HG02943 (cell line): ENCODE results near the gene HDAC8.

Experiments used
- ATAC-seq: cut with Tn5 transposase; IDR thresholded peaks from one replicate; pipeline ENCODE4 v1.9.1; 2021; ENCODE audit warnings: mild to moderate bottlenecking, low read depth, moderate library complexity; ENCODE audit not compliant: unreplicated experiment

The HDAC8 gene

GRCh38 chrX:72304877-72305276, 267.8 kb downstream of the HDAC8 start:
- ATAC-seq = no peak

GRCh38 chrX:72301781-72302180, 270.9 kb downstream of the HDAC8 start:
- ATAC-seq = no peak

DNA sequence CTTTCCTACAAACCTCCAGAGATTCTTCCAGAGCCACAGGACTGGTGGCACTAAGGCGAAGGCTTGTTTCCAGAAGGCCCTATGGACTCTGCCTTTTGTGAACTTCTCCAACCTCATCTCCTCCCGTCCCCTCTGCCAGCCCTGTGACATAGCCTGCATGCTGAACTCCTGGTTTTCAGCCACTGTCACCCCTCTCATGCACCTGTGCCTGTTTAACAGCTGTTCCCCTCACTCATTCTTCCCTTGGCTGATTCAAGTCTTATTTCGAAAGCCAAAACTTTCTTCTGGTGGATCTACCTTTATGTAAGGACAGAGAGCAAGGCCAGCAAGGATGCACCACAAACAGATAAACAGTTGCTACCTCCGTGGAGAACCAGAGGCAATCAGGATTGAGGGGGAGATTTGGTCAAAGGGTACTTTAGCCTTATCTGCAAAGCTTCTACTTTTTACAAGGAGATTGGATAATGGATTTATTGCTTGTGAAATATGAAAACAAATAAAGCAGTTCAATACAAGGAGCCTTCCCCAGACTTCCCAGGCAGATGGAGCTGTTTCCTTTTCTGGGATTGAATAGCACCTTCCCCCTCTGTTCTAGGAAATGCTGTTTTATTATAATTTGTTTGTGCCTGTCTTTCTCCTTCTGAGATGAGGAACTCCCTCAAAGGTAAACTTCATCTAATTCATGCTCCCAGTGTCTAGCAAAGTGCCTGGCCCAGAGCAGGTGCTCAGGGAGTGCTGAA, 272.6 kb downstream of the HDAC8 start:
- no peak for ATAC-seq

DNA sequence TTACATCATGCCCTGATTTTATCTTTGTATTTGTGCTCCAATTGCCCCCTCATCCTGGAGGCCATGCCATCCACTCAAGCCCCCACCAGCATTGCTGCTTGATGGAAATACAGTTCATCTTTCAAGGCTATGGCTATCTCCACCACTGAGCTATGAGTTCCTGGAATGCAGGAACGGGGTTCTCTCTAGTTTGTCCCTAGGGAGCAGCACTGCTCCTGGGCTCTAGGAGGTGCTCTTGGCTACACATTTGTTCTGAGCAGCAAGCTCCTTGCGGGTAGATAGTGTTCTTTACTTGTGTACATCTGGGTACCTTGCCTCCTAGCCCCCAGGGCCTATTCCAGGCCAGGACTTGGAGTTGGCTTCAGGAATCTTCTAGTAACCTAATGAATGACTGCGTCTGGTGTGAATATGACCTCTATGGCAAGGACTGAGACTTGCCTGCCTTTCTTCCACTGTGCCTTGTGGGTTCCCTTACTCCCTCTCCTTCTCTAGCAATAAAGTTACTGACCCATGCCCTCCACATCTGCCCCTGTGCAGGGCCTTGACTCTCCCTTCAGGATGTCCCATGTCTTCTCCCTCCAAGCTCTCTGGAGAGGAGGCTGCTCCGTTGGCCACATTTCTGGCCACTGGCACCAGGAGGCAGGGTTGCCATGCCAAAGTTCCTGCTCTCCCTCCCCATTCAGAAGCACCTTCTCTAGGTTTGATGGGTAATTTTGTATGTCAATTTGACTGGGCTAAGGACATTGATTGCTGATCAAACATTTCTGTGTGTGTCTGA, 274.5 kb downstream of the HDAC8 start:
- ATAC-seq = no peak

GRCh38 chrX:72296991-72297390, 275.7 kb downstream of the HDAC8 start:
- ATAC-seq = no peak

DNA sequence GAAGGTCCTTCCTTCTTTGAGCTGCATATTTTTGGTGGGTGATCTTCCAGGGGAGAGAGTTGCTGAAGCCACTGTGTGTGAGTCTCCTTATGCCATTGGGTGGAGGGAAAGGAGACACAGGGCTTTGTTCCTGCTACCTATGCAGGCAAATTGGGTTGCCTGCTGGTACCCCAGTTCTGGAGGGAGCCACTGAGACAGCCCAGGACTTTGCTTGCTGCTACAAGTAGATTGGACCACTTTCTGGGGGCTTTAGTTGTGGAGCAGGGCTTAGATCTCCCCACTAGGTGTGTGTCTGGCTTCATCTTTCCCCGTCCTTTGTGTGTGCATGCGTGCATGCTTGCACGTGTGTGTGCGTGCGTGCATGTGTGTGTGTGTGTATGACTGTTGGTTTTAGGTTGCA, 276.9 kb downstream of the HDAC8 start:
- no peak for ATAC-seq

DNA sequence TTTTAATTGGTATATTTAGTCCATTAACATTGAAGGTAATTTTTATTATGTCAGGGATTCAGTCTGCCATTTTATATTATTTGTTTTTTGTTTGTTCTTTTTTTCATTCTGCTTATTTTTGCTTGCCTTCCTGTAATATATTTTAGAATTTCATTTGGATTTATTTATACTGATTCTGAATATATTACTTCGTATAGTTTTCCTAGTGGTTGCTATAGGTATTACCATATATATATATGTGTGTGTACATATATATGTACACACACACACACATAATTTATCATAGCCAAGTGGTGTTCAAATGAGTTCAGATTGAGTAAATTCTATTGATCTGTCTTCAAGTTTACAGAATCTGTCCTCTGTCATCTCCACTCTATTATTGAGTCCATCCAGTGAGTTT, 278.1 kb downstream of the HDAC8 start:
- ATAC-seq = no peak

DNA sequence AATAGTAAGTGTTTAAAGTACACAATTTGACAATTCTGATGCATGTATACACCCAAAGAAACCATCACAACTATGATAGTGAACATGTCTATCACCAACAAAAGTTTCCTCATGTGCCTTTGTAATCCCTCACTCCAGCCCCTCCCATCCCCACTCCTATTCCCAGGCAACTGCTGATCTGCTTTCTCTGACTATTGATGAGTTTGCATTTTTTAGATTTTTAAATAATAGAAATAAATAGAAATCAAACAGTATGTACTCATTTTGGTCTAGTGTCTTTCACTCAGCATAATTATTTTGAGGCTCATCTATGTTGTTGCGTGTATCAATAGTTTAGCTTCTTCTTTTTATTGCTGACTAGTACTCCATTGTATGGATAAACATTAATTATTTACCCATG, 290.3 kb downstream of the HDAC8 start:
- ATAC-seq = no peak

- ATAC-seq = no peak
These were observed 292.3 kb downstream of the HDAC8 start for GRCh38 chrX:72280321-72280845.
